ENCODE results near the gene METRN. TPM values are rescaled to one million over a fixed set of nuclear protein-coding genes. Genes with fewer than 3 reads are reported as not detected.
A peak's percentile ranks its signal among the peaks of the same experiment; 100 is the strongest.

The METRN gene
- total RNA-seq, 1 experiment from 2014 or later = 69.5 TPM

DNA sequence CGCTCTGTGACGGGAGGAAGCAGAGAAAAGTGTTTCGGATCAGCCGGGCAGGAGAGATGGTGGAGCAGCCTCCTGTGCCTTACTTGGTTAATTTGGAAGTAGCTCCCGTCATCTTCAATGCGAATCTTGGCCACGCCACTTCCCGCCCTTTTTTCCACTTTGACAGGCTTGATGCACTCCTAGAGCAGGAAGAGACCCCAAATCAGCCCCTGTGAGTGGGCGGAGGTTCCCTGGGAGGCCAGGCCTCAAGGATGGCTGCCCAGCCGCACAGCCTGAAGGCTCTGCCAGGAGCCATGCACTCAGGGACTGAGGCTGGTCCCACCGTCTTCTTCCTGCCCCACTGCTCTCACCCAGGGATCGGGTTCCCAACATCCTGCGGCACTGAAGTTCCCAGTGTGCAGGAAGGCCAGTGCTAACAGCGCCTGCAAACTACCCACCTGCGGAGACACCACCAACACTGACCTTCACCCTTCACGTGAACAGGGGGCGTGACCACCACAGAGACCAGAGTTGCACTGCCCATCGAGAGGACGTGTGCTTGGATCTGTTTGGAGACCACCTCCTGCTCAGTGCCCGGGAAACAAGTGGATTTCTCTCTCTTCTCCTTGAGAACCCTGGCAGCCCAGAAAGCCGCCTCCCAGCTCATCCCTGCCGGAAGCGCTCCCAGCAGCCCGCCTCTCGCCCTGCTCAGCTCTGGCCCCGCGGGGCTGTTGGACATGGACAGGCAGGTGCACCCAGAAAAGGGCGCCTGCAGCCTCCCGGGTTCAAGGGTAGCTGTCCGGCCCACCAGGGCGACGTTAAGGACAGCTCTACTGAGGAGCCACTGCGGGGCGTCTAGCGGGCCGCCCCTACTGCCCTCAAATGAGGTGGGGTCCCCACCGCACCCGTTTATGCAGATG, 24.9 kb downstream of the METRN start:
- Mint-ChIP-seq H3K4me3 (ENCODE audit: unreplicated experiment) (peak overlapping the region; percentile 74), H3K4me1 (ENCODE audit: insufficient read depth, unreplicated experiment) (peaks cover 6% of the 10 kb centered on the region), H3K27me3 (ENCODE audit: insufficient read depth, unreplicated experiment) (no peaks in the 10 kb centered on the region), H3K27ac (ENCODE audit: low read depth, unreplicated experiment) (peak overlapping the region; percentile 84), H3K9me3 (ENCODE audit: unreplicated experiment) (no peaks in the 10 kb centered on the region), H3K36me3 (ENCODE audit: insufficient read depth, unreplicated experiment) (peaks cover 35% of the 10 kb centered on the region)
- DNase-seq (ENCODE audit: unreplicated experiment) = no peak
- ChIA-PET CTCF (interaction anchor here (0.5 to 5.9 kb wide), 11 partner anchors 8 to 679 kb away, joined by 3 to 37 read pairs (median 6); partner anchors contain the start of gene MSLN), POLR2A (interaction anchor here (0.6 to 3.6 kb wide), 16 partner anchors 11 to 56 kb away, joined by 3 to 26 read pairs (median 6); partner anchors contain the start of genes ANTKMT, CCDC78, HAGHL and JMJD8)
- TF ChIP-seq, protein P1, sequence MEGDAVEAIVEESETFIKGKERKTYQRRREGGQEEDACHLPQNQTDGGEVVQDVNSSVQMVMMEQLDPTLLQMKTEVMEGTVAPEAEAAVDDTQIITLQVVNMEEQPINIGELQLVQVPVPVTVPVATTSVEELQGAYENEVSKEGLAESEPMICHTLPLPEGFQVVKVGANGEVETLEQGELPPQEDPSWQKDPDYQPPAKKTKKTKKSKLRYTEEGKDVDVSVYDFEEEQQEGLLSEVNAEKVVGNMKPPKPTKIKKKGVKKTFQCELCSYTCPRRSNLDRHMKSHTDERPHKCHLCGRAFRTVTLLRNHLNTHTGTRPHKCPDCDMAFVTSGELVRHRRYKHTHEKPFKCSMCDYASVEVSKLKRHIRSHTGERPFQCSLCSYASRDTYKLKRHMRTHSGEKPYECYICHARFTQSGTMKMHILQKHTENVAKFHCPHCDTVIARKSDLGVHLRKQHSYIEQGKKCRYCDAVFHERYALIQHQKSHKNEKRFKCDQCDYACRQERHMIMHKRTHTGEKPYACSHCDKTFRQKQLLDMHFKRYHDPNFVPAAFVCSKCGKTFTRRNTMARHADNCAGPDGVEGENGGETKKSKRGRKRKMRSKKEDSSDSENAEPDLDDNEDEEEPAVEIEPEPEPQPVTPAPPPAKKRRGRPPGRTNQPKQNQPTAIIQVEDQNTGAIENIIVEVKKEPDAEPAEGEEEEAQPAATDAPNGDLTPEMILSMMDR (IDR thresholded peaks at IDR 0.05; ENCODE audit: unreplicated experiment) = no peak
- BruUV-seq (replicated peaks) = TSS peak; percentile 37
- intact Hi-C loops (cut with micrococcal nuclease) = no loop called here

DNA sequence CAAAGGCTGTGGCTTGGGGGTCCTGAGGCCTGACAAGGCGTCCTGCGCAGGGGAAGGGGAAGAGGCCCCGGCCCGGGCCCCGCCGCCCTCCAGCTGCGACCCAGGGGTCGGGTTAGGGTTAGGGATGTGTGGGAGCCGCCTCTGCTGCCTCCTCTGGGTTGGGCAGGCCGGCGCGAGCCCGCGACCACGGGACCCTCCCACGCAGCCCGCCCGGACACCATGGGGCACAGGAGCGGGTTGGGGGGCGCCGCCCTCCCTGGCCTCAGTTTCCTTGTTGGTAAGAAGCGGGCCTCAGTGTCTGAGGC, 25.5 kb downstream of the METRN start:
- intact Hi-C loops (cut with micrococcal nuclease) = no loop called here
- Mint-ChIP-seq H3K4me3 (ENCODE audit: unreplicated experiment) (peak overlapping the region; percentile 74), H3K27me3 (ENCODE audit: insufficient read depth, unreplicated experiment) (no peaks in the 10 kb centered on the region), H3K27ac (ENCODE audit: low read depth, unreplicated experiment) (peak overlapping the region; percentile 84), H3K36me3 (ENCODE audit: insufficient read depth, unreplicated experiment) (peaks cover 32% of the 10 kb centered on the region), H3K9me3 (ENCODE audit: unreplicated experiment) (no peaks in the 10 kb centered on the region), H3K4me1 (ENCODE audit: insufficient read depth, unreplicated experiment) (peaks cover 6% of the 10 kb centered on the region)
- no peak for DNase-seq (ENCODE audit: unreplicated experiment)
- CTCF ChIA-PET = interaction anchor here (0.5 to 5.9 kb wide), 9 partner anchors 9 to 678 kb away, joined by 3 to 37 read pairs (median 9); partner anchors contain the start of gene MSLN
- POLR2A ChIA-PET = interaction anchor here (0.7 to 3.6 kb wide), 17 partner anchors 9 to 54 kb away, joined by 3 to 26 read pairs (median 7); partner anchors contain the start of genes ANTKMT, CCDC78, HAGHL and METRN
- BruUV-seq (replicated peaks) = no TSS peak
- TF ChIP-seq, protein P1 (IDR thresholded peaks at IDR 0.05; ENCODE audit: unreplicated experiment) = no peak

- peak within 1 kb of the TSS; percentile 84 for H3K27ac Mint-ChIP-seq (ENCODE audit: low read depth, unreplicated experiment)
- H3K4me1 Mint-ChIP-seq (ENCODE audit: insufficient read depth, unreplicated experiment) = peaks cover 6% of the 10 kb centered on the region
- H3K36me3 Mint-ChIP-seq (ENCODE audit: insufficient read depth, unreplicated experiment) = peaks cover 32% of the 10 kb centered on the region
- intact Hi-C loops (cut with micrococcal nuclease) = no loop called here
- TF ChIP-seq, protein P1 (IDR thresholded peaks at IDR 0.05; ENCODE audit: unreplicated experiment) = peak; percentile 96
- CTCF ChIA-PET = interaction anchor here (0.5 to 5.9 kb wide), 17 partner anchors 9 to 323 kb away, joined by 3 to 37 read pairs (median 4); partner anchors contain the start of genes CHTF18, MSLN and RPUSD1
- peak; percentile 88 for DNase-seq (ENCODE audit: unreplicated experiment)
- POLR2A ChIA-PET = interaction anchor here (0.5 to 3.6 kb wide), 20 partner anchors 8 to 216 kb away, joined by 3 to 26 read pairs (median 6); partner anchors contain the start of genes ANTKMT, CCDC78, HAGHL and METRN
- H3K9me3 Mint-ChIP-seq (ENCODE audit: unreplicated experiment) = no peaks in the 10 kb centered on the region
- BruUV-seq (replicated peaks) = TSS peak; percentile 77
- no peaks in the 10 kb centered on the region for H3K27me3 Mint-ChIP-seq (ENCODE audit: insufficient read depth, unreplicated experiment)
- H3K4me3 Mint-ChIP-seq (ENCODE audit: unreplicated experiment) = peak within 1 kb of the TSS; percentile 74
Measured at GRCh38 chr16:740764-741505, 26.0 kb downstream of the METRN start, which contains the start of gene CIAO3. TSS of gene CIAO3 (minus strand) at chr16:740997. CDS start at chr16:740985, 12 bp downstream.
